ENCODE data around the gene TM9SF1. TPM values are rescaled to one million over a fixed set of nuclear protein-coding genes. Genes with fewer than 3 reads are reported as not detected.

TM9SF1 gene
- total and polyA plus RNA-seq, 2 of the 13 experiments (the other 11 are each of a cell fraction or from before 2014, with no cell fraction given), result 83.2 to 110 TPM

- TF ChIP-seq ZBTB14 (CRISPR knock-in tag; IDR thresholded peaks at IDR 0.05), result no peak
- TF ChIP-seq HCFC1 (IDR thresholded peaks at IDR 0.05; ENCODE audit: low read depth, low read length), result no peak
- peak; percentile 74 for TF ChIP-seq HNRNPH1 (optimal IDR thresholded peaks at IDR 0.05; ENCODE audit: low read depth, low read length)
- no peak for TF ChIP-seq TEAD3 (CRISPR knock-in tag; optimal IDR thresholded peaks at IDR 0.05; ENCODE audit: borderline replicate concordance)
- 0 out of 2 replicates have a peak, but pooled peaks have one; percentile 45 for TF ChIP-seq NRL (CRISPR knock-in tag; IDR thresholded peaks at IDR 0.05; ENCODE audit: borderline replicate concordance)
- 0 out of 2 replicates have a peak, but pooled peaks have one; percentile 21 for TF ChIP-seq ARID4A (CRISPR knock-in tag; IDR thresholded peaks at IDR 0.05; ENCODE audit: borderline replicate concordance)
- no peak for TF ChIP-seq THAP9 (CRISPR knock-in tag; IDR thresholded peaks at IDR 0.05; ENCODE audit: borderline replicate concordance)
- TF ChIP-seq RBFOX2 (IDR thresholded peaks at IDR 0.05; ENCODE audit: low read depth, low read length), result peak; percentile 45; the same call in 1 of the 2 replicates
- TF ChIP-seq KDM1A (CRISPR knock-in tag; IDR thresholded peaks at IDR 0.05), result no peak
- no peak for TF ChIP-seq ZNF17 (CRISPR knock-in tag; IDR thresholded peaks at IDR 0.05)
- no peak for TF ChIP-seq MXD1 (CRISPR knock-in tag; IDR thresholded peaks at IDR 0.05)
- no peak for TF ChIP-seq ZNF180 (CRISPR knock-in tag; IDR thresholded peaks at IDR 0.05; ENCODE audit: borderline replicate concordance, low read depth)
- no peak for TF ChIP-seq ZNF234 (CRISPR knock-in tag; conservative IDR thresholded peaks at IDR 0.05)
- TF ChIP-seq ZNF331 (CRISPR knock-in tag; IDR thresholded peaks at IDR 0.05), result no peak
- no peak for TF ChIP-seq MED13 (CRISPR knock-in tag; IDR thresholded peaks at IDR 0.05)
- no peak for TF ChIP-seq ZFP1 (CRISPR knock-in tag; IDR thresholded peaks at IDR 0.05)
- TF ChIP-seq UBTF (CRISPR knock-in tag; IDR thresholded peaks at IDR 0.05), result no peak
These were observed 35.3 kb downstream of the TM9SF1 start (continued) for GRCh38 chr14:24159777-24160498.
